Testis (tissue), 2 donors: ENCODE data around the gene ATP7B.

Experiments
- POLR2A ChIP-seq: fragments of 450-650 bp; IDR thresholded peaks from one replicate; pipeline ENCODE4 v1.6.1; 2017; ENCODE audit warnings: antibody characterized with exemption, mild to moderate bottlenecking, moderate library complexity
- TF ChIP-seq, protein P1 (sequence below), 3 experiments: fragments of 450-650 bp in 2 of 3; fragments of 200-600 bp in 1 of 3; sonication (generic) in 1 of 3; IDR thresholded peaks; one replicate each; pipeline ENCODE4 v1.5.1; 2016 to 2019; ENCODE audit warnings: antibody characterized with exemption in 3 of 3, mild to moderate bottlenecking in 2 of 3, moderate library complexity in 1 of 3

- TF ChIP-seq POLR2A, result no peak
- TF ChIP-seq, protein P1, sequence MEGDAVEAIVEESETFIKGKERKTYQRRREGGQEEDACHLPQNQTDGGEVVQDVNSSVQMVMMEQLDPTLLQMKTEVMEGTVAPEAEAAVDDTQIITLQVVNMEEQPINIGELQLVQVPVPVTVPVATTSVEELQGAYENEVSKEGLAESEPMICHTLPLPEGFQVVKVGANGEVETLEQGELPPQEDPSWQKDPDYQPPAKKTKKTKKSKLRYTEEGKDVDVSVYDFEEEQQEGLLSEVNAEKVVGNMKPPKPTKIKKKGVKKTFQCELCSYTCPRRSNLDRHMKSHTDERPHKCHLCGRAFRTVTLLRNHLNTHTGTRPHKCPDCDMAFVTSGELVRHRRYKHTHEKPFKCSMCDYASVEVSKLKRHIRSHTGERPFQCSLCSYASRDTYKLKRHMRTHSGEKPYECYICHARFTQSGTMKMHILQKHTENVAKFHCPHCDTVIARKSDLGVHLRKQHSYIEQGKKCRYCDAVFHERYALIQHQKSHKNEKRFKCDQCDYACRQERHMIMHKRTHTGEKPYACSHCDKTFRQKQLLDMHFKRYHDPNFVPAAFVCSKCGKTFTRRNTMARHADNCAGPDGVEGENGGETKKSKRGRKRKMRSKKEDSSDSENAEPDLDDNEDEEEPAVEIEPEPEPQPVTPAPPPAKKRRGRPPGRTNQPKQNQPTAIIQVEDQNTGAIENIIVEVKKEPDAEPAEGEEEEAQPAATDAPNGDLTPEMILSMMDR (IDR thresholded peaks at IDR 0.05), result no peak
Observed at GRCh38 chr13:51933466-51934058, 77.7 kb downstream of the ATP7B start.
